Panc1 (cell line): Measurements from ENCODE around the gene MAPRE2. TPM values are rescaled to one million over a fixed set of nuclear protein-coding genes. Genes with fewer than 3 reads are reported as not detected.

Experiments used
- ATAC-seq: fragments of 200-7000 bp; cut with Tn5 transposase; 2 replicates; pipeline ENCODE4 v1.9.1; 2020; ENCODE audit warnings: mild to moderate bottlenecking, moderate library complexity
- BruUV-seq: library from RNA; stranded (reverse); fragments of 400-500 nt; replicated peaks from 2 replicates; lab custom pipeline; 2021; lab: Mats Ljungman, UMichigan
- CTCF ChIA-PET: fragments of 300-600 bp; sonication (Branson Sonifier 250); formaldehyde crosslinking; loops from one replicate; lab custom pipeline; 2022; ENCODE audit warnings: antibody characterized with exemption; lab: Charles Lee
- POLR2A ChIA-PET: fragments of 300-600 bp; sonication (Branson Sonifier 250); formaldehyde crosslinking; loops from one replicate; lab custom pipeline; 2022; ENCODE audit warnings: antibody characterized with exemption; lab: Charles Lee
- DNase-seq: peaks from one replicate; pipeline ENCODE4 v3.0.0-alpha.2; 2010; ENCODE audit warnings: low read depth, low spot score
- H3K27ac ChIP-seq: 2 replicates; pipeline ENCODE4 v1.5.1; 2011; ENCODE audit warnings: mild to moderate bottlenecking, low read length, inconsistent platforms
- H3K27me3 ChIP-seq: fragments of 200-500 bp; sonication (Bioruptor generic); 2 replicates; pipeline ENCODE4 v1.6.0; 2014; ENCODE audit warnings: low read length, inconsistent platforms; ENCODE audit not compliant: control insufficient read depth, insufficient read depth
- H3K36me3 ChIP-seq: fragments of 200-500 bp; sonication (Bioruptor generic); 2 replicates; pipeline ENCODE4 v1.5.1; 2014; ENCODE audit warnings: inconsistent platforms, mild to moderate bottlenecking, low read length, moderate library complexity; ENCODE audit not compliant: control insufficient read depth, insufficient read depth
- H3K4me1 ChIP-seq: 2 replicates; pipeline ENCODE4 v1.5.1; 2011; ENCODE audit warnings: inconsistent platforms, mild to moderate bottlenecking, low read length, moderate library complexity; ENCODE audit not compliant: control insufficient read depth, insufficient read depth
- H3K4me3 ChIP-seq, 2 experiments: 2 replicates each; pipeline ENCODE4 v1.5.1; 2011 to 2012; ENCODE audit warnings: low read depth in 2 of 2, low read length in 2 of 2, mild to moderate bottlenecking in 2 of 2, inconsistent platforms in 1 of 2, moderate library complexity in 1 of 2
- H3K9me3 ChIP-seq: fragments of 200-500 bp; sonication (Bioruptor generic); 2 replicates; pipeline ENCODE4 v1.5.1; 2014; ENCODE audit warnings: low read depth, mild to moderate bottlenecking, inconsistent platforms, low read length, moderate library complexity; ENCODE audit not compliant: control insufficient read depth, insufficient read depth
- CTCF ChIP-seq: fragments of 450-650 bp; IDR thresholded peaks from 2 replicates; pipeline ENCODE4 v1.5.1; 2017; ENCODE audit warnings: mild to moderate bottlenecking
- POLR2AphosphoS5 ChIP-seq: IDR thresholded peaks from 2 replicates; pipeline ENCODE4 v1.6.1; 2012; ENCODE audit warnings: mild to moderate bottlenecking, low read depth, low read length, moderate library complexity
- REST ChIP-seq, 2 experiments: IDR thresholded peaks; 2 replicates each; pipeline ENCODE4 v1.6.1; 2011 to 2012; ENCODE audit warnings: low read depth in 2 of 2, control low read depth in 1 of 2, low read length in 1 of 2, mild to moderate bottlenecking in 1 of 2, moderate library complexity in 1 of 2; ENCODE audit not compliant: insufficient read depth in 1 of 2
- SIN3A ChIP-seq: IDR thresholded peaks from 2 replicates; pipeline ENCODE4 v1.6.1; 2012; ENCODE audit warnings: low read depth, mild to moderate bottlenecking, low read length, moderate library complexity, borderline replicate concordance; ENCODE audit not compliant: insufficient read depth
- TCF7L2 ChIP-seq: IDR thresholded peaks from 2 replicates; pipeline ENCODE4 v1.6.1; 2011; ENCODE audit warnings: mild to moderate bottlenecking, low read depth, low read length, inconsistent platforms
- in situ Hi-C: cut with HindIII; loops from 2 replicates; pipeline ENCODE4 v1.10.0; 2016; ENCODE audit warnings: low sequenced_read_pairs, low pct_unique_long_range_greater_than_20kb
- intact Hi-C: fragments of 100-400 bp; cut with micrococcal nuclease; formaldehyde crosslinking; loops from one replicate; pipeline ENCODE4 v1.10.0; 2022; ENCODE audit not compliant: unreplicated experiment
- total RNA-seq: library from RNA; stranded (reverse); gene quantifications from one replicate; pipeline ENCODE4 v1.2.1, GENCODE V29; 2021; ENCODE audit not compliant: unreplicated experiment

The MAPRE2 gene
- total RNA-seq, 1 experiment from 2014 or later = 14.1 TPM

- Histone ChIP-seq H3K4me3 (no peak overlapping the region), H3K4me1 (no peaks in the 10 kb centered on the region), H3K27ac (no peak overlapping the region), H3K36me3 (no peaks in the 10 kb centered on the region), H3K9me3 (no peaks in the 10 kb centered on the region), H3K27me3 (no peaks in the 10 kb centered on the region)
- intact Hi-C loops = no loop called here
- in situ Hi-C loops = no loop called here
- no peak for DNase-seq
- CTCF ChIA-PET = no interaction called here
- no TSS peak for BruUV-seq
- TF ChIP-seq CTCF (no peak), SIN3A (no peak), TCF7L2 (no peak), POLR2AphosphoS5 (no peak), REST (IDR thresholded peaks at IDR 0.05; ENCODE audit: insufficient read depth in 1 of 2, low read depth in 2 of 2, low read length in 1 of 2) (no peak)
- POLR2A ChIA-PET = no interaction called here
- ATAC-seq = no peak
These were observed 137.0 kb downstream of the MAPRE2 start for GRCh38 chr18:35178260-35178659.

GRCh38 chr18:35179906-35180305, 138.7 kb downstream of the MAPRE2 start:
- no peak overlapping the region for H3K27ac ChIP-seq
- ChIA-PET CTCF (no interaction called here), POLR2A (no interaction called here)
- in situ Hi-C loops (no loop called here), intact Hi-C loops (no loop called here)
- no peak for ATAC-seq
- H3K36me3 ChIP-seq = no peaks in the 10 kb centered on the region
- H3K27me3 ChIP-seq = no peaks in the 10 kb centered on the region
- no TSS peak for BruUV-seq
- no peak overlapping the region for H3K4me3 ChIP-seq
- TF ChIP-seq SIN3A (no peak), TCF7L2 (no peak), CTCF (no peak), REST (IDR thresholded peaks at IDR 0.05; ENCODE audit: insufficient read depth in 1 of 2, low read depth in 2 of 2, low read length in 1 of 2) (no peak), POLR2AphosphoS5 (no peak)
- no peaks in the 10 kb centered on the region for H3K4me1 ChIP-seq
- DNase-seq = no peak
- H3K9me3 ChIP-seq = no peaks in the 10 kb centered on the region
